ENCODE results near the gene GPR176.

DNA sequence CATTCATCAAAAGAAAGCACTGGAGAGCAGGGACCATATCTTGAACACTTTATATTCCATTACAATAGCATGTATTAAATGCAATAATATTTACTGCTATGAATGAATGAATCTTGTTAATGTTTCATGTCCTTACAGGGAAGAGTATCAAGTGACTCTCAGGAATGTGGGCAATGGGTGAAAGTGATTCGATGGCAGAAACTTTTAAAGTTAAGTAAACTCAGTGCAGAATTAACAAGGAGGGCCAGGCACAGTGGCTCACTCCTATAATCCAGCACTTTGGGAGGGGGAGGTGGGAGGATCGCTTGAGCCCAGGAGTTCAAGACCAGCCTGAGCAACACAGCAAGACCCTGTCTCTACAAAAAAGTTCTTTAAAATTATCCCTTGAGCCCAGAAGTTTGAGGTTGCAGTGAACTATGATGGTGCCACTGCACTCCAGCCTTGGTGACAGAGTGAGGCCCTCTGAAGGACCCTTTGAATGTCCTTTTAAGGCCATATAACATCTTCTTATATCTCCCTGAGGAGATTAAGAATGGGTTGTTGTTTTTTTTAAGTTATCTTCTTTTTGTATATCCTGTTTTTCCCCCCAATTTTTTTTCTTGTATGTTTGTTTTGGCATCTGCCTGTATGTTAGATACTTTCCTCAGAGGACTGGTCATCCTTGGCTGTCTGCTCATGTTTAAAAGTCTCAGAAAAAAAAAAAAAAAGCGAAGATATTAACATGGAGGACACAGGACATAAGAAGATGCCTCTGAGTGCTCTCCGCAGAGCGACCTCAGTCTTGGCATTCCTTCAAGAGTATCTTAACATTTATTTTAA, 127.8 kb downstream of the GPR176 start:
- TF ChIP-seq TCF12 (IDR thresholded peaks at IDR 0.05) (no peak), RXRA (IDR thresholded peaks at IDR 0.05; ENCODE audit: borderline replicate concordance, low read depth) (no peak)

Measured in SK-N-SH (cell line).